ENCODE measurements around the gene SNHG17.
"Not testable (repeated sequence)": the region's sequence is repeated elsewhere in the genome, so short reads cannot be mapped to it uniquely, and the experiment has no call there.

The SNHG17 gene

GRCh38 chr20:38414769-38415450 is 20.2 kb downstream of the SNHG17 start:
- TF ChIP-seq CTCF (conservative IDR thresholded peaks at IDR 0.05) (no peak), ZFX (IDR thresholded peaks at IDR 0.05) (no peak)

GRCh38 chr20:38412877-38413577 is 22.1 kb downstream of the SNHG17 start:
- TF ChIP-seq ZFX (IDR thresholded peaks at IDR 0.05) (no peak), CTCF (conservative IDR thresholded peaks at IDR 0.05) (no peak)
- H3K27ac ChIP-seq, result no peak overlapping the region

More at GRCh38 chr20:38414769-38415450, 20.2 kb downstream of the SNHG17 start:
- H3K27ac ChIP-seq, result no peak overlapping the region

- not testable (repeated sequence) for H3K27ac ChIP-seq
Measured at GRCh38 chr20:38407822-38408221, 27.3 kb downstream of the SNHG17 start.

GRCh38 chr20:38407321-38407720 is 27.8 kb downstream of the SNHG17 start:
- TF ChIP-seq ZFX (IDR thresholded peaks at IDR 0.05) (no peak), CTCF (conservative IDR thresholded peaks at IDR 0.05) (no peak)
- no peak overlapping the region for H3K27ac ChIP-seq

- H3K27ac ChIP-seq, result no peak overlapping the region
- TF ChIP-seq ZFX (IDR thresholded peaks at IDR 0.05) (no peak), CTCF (conservative IDR thresholded peaks at IDR 0.05) (no peak)
Measured at GRCh38 chr20:38406476-38406875, 28.7 kb downstream of the SNHG17 start.

- no peak for TF ChIP-seq ZFX (IDR thresholded peaks at IDR 0.05)
- no peak for TF ChIP-seq CTCF (conservative IDR thresholded peaks at IDR 0.05)
- H3K27ac ChIP-seq, result no peak overlapping the region
Measured at GRCh38 chr20:38405132-38405531, 30.0 kb downstream of the SNHG17 start.

- H3K27ac ChIP-seq, result no peak overlapping the region
- TF ChIP-seq ZFX (IDR thresholded peaks at IDR 0.05) (no peak), CTCF (conservative IDR thresholded peaks at IDR 0.05) (no peak)
Measured at GRCh38 chr20:38404016-38404415, 31.1 kb downstream of the SNHG17 start.
